CD4-positive, alpha-beta memory T cell (primary cell): ENCODE results near the gene PROZ. TPM values are rescaled to one million over a fixed set of nuclear protein-coding genes. Genes with fewer than 3 reads are reported as not detected.
A peak's percentile ranks its signal among the peaks of the same experiment; 100 is the strongest.

Experiments
- CTCF ChIA-PET: fragments of 350-600 bp; sonication (Branson Sonifier 250); formaldehyde crosslinking; loops from one replicate; lab custom pipeline; 2021; ENCODE audit warnings: inconsistent platforms; ENCODE audit not compliant: partially characterized antibody; lab: Charles Lee
- POLR2A ChIA-PET: fragments of 350-600 bp; sonication (Branson Sonifier 250); formaldehyde crosslinking; loops from one replicate; lab custom pipeline; 2021; ENCODE audit not compliant: partially characterized antibody; lab: Charles Lee
- DNase-seq, 5 donors: peaks; one replicate each; pipeline versions ENCODE4 v3.0.0 to v3.0.0-alpha.2; 2020 to 2022; ENCODE audit warnings: mixed read lengths in 1 of 5
- H3K27ac ChIP-seq: one replicate; pipeline ENCODE4 v1.7.0; 2013; ENCODE audit warnings: low read depth, low read length
- H3K27me3 ChIP-seq: 2 replicates; pipeline ENCODE4 v1.7.0; 2013; ENCODE audit warnings: mild to moderate bottlenecking, low read length, moderate library complexity; ENCODE audit not compliant: insufficient read depth
- H3K36me3 ChIP-seq: 2 replicates; pipeline ENCODE4 v1.7.0; 2013; ENCODE audit warnings: mild to moderate bottlenecking, low read length, moderate library complexity; ENCODE audit not compliant: insufficient read depth
- H3K4me1 ChIP-seq: 2 replicates; pipeline ENCODE4 v1.7.0; 2013; ENCODE audit warnings: mild to moderate bottlenecking, low read length, moderate library complexity; ENCODE audit not compliant: insufficient read depth
- H3K4me3 ChIP-seq, 2 donors: one replicate each; pipeline ENCODE4 v1.7.0; 2013; ENCODE audit warnings: low read length in 2 of 2, mild to moderate bottlenecking in 1 of 2
- H3K9me3 ChIP-seq, 2 donors: one replicate each; pipeline ENCODE4 v1.7.0; 2013; ENCODE audit warnings: low read length in 2 of 2, control low read depth in 1 of 2; ENCODE audit not compliant: control insufficient read depth in 1 of 2
- H3K27ac Mint-ChIP-seq, 7 donors: one replicate each; pipeline ENCODE4 v1.8.0; 2020 to 2021; ENCODE audit warnings: mixed read lengths in 7 of 7, mild to moderate bottlenecking in 6 of 7, inconsistent platforms in 3 of 7, moderate library complexity in 3 of 7
- H3K27me3 Mint-ChIP-seq, 2 donors: one replicate each; pipeline ENCODE4 v1.8.0; 2020 to 2021; ENCODE audit warnings: mixed read lengths in 2 of 2
- H3K36me3 Mint-ChIP-seq, 2 donors: one replicate each; pipeline ENCODE4 v1.8.0; 2020 to 2021; ENCODE audit warnings: mixed read lengths in 2 of 2, inconsistent platforms in 1 of 2, mild to moderate bottlenecking in 1 of 2
- H3K4me1 Mint-ChIP-seq, 4 donors: one replicate each; pipeline ENCODE4 v1.8.0; 2020 to 2021; ENCODE audit warnings: mixed read lengths in 4 of 4, mild to moderate bottlenecking in 1 of 4
- H3K4me3 Mint-ChIP-seq, 8 donors: one replicate each; pipeline ENCODE4 v1.8.0; 2020 to 2021; ENCODE audit warnings: mixed read lengths in 8 of 8, mild to moderate bottlenecking in 7 of 8, moderate library complexity in 6 of 8, inconsistent platforms in 3 of 8
- H3K9me3 Mint-ChIP-seq, 8 donors: one replicate each; pipeline ENCODE4 v1.8.0; 2020 to 2021; ENCODE audit warnings: mixed read lengths in 8 of 8, mild to moderate bottlenecking in 5 of 8, inconsistent platforms in 3 of 8, moderate library complexity in 1 of 8
- intact Hi-C: fragments of 100-400 bp; cut with micrococcal nuclease; formaldehyde crosslinking; loops from one replicate; pipeline ENCODE4 v1.15.1; 2023
- polyA plus RNA-seq, 2 donors: library from polyadenylated mRNA; unstranded; fragments of 300-500 nt; fragmentation: Illumina TruSeq; gene quantifications; one replicate each; pipeline ENCODE4 v1.2.3, GENCODE V29; 2021
- total RNA-seq, 2 experiments: library from RNA; stranded (reverse); gene quantifications; one replicate each; pipeline ENCODE4 v1.2.3, GENCODE V29; 2021

The PROZ gene
- total and polyA plus RNA-seq, 4 experiments from 2014 or later, result 0.32 TPM; not detected in 3

DNA sequence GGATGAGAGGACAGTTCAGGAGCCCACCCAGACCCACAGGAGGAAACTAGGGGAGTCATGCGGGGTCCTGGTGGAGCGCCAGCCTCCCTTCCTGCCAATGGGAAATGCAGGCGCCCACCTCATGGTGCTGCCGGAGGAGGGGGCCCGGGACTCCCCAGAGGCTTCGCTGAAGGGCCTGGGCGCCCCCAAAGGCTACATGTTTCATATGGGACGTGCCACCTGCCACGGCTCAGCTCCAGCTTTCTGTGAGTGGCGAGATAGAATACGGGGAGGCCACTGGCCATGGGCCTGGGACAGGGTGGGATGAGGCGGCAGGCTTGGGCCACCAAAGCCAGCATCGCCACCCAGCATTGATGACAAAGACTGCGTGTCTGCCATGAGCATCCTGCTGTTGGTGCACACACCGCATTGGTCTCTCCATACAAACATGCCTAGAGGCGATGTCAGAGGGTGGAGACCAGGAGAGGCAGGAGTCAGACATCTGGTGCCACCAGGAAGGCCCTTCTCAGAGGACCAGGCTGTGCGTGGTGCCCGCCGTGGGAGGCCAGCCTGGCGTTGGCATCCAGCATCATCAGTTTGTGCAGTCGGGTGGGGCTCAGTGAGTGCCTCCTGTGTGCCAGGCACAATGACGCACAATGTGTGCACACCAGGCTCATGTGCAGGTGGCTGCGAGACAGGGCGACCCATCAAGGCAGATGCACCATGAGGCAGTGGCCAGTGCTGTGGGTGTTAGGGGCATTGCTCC is 37.1 kb upstream of the PROZ start:
- Mint-ChIP-seq H3K36me3 (no peaks in the 10 kb centered on the region), H3K4me1 (peaks cover 0 to 4% (median 0%) of the 10 kb centered on the region in 4 donors), H3K9me3 (no peaks in the 10 kb centered on the region), H3K27me3 (peaks cover 4 to 6% of the 10 kb centered on the region in 2 donors), H3K27ac (no peak overlapping the region), H3K4me3 (no peak overlapping the region)
- H3K4me1 ChIP-seq, result no peaks in the 10 kb centered on the region
- no peaks in the 10 kb centered on the region for H3K27me3 ChIP-seq
- no peak overlapping the region for H3K4me3 ChIP-seq
- no peak overlapping the region for H3K27ac ChIP-seq
- CTCF ChIA-PET, result no interaction called here
- H3K36me3 ChIP-seq, result no peaks in the 10 kb centered on the region
- POLR2A ChIA-PET, result no interaction called here
- DNase-seq, result no peak
- intact Hi-C loops, result no loop called here
- H3K9me3 ChIP-seq, result no peaks in the 10 kb centered on the region

DNA sequence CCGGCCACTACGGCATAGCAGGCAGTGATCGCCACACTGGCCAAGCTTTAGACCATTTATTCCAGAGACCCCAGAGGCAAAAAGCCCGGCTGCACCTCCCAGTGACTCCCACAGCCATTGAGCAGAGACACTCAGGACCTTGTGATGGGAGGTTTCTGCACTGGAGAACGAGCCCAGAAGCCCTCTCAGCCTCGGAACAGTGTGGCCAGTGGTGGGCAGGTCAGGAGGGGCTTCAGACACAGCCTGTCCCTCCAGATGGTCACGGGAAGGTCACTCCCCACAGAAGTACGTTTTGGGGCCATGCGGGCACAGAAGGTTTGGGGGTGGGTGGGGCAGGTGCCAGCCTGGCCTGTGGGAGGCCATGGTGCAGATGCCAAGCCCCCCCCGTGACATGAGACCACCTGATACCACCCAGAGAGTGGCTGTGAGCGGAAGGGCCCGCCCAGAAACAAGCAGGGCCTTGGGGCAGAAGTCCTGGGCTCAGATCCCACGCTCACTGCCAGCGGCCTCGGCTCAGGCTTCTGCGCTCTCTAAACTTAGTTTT is 36.4 kb upstream of the PROZ start:
- Mint-ChIP-seq H3K27ac (no peak overlapping the region), H3K27me3 (peaks cover 3 to 8% of the 10 kb centered on the region in 2 donors), H3K4me1 (peaks cover 0 to 4% (median 0%) of the 10 kb centered on the region in 4 donors), H3K36me3 (no peaks in the 10 kb centered on the region), H3K4me3 (no peak overlapping the region), H3K9me3 (no peaks in the 10 kb centered on the region)
- Histone ChIP-seq H3K4me3 (no peak overlapping the region), H3K4me1 (no peaks in the 10 kb centered on the region), H3K36me3 (no peaks in the 10 kb centered on the region), H3K9me3 (no peaks in the 10 kb centered on the region), H3K27me3 (no peaks in the 10 kb centered on the region), H3K27ac (no peak overlapping the region)
- no peak for DNase-seq
- CTCF ChIA-PET, result no interaction called here
- intact Hi-C loops, result no loop called here
- POLR2A ChIA-PET, result no interaction called here

DNA sequence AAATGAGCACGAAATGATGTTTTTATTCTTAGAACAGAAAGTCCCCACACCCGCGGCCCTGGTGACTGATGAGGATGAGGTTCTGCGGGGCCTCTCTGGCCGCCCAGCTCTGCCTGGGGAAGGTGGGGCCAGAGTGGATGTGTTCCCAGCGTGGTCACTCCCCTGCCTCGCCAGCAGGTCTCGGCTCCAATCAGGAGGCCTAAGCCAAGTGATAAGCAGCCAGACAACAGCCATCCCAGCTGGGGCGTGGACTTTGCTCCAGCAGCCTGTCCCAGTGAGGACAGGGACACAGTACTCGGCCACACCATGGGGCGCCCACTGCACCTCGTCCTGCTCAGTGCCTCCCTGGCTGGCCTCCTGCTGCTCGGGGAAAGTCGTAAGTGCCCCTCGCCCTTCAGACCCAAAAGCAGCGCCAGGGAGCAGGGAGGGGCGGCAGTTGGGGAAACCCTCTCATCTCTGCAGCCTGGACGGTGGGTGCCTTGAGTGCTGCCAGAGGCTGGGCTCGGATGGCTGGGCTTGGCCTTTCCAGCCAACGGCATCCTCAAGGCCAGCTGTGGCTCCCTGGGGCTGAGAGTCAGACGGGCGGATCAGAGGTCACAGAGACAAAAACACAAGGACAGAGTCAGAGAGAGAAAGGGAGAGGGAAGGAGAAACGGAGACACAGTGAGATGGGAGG is 35.8 kb upstream of the PROZ start, which contains the start of gene F10:
F10 (plus strand) TSS at position 250 of the 676 bp plus-strand sequence; CDS start at position 307, 57 bp downstream.
- no peaks in the 10 kb centered on the region for H3K4me1 ChIP-seq
- no peak for DNase-seq
- H3K27ac ChIP-seq, result no peak within 1 kb of the TSS
- peak within 1 kb of the TSS in 2 of 7 donors; percentile 41 to 63 for H3K27ac Mint-ChIP-seq
- peaks cover 3 to 13% of the 10 kb centered on the region in 2 donors for H3K27me3 Mint-ChIP-seq
- H3K4me3 Mint-ChIP-seq, result no peak within 1 kb of the TSS
- peaks cover 0 to 4% (median 0%) of the 10 kb centered on the region in 4 donors for H3K4me1 Mint-ChIP-seq
- no peaks in the 10 kb centered on the region for H3K27me3 ChIP-seq
- H3K4me3 ChIP-seq, result no peak within 1 kb of the TSS
- intact Hi-C loops, result no loop called here
- CTCF ChIA-PET, result no interaction called here
- H3K36me3 Mint-ChIP-seq, result no peaks in the 10 kb centered on the region
- no peaks in the 10 kb centered on the region for H3K36me3 ChIP-seq
- H3K9me3 ChIP-seq, result no peaks in the 10 kb centered on the region
- H3K9me3 Mint-ChIP-seq, result no peaks in the 10 kb centered on the region
- POLR2A ChIA-PET, result no interaction called here

DNA sequence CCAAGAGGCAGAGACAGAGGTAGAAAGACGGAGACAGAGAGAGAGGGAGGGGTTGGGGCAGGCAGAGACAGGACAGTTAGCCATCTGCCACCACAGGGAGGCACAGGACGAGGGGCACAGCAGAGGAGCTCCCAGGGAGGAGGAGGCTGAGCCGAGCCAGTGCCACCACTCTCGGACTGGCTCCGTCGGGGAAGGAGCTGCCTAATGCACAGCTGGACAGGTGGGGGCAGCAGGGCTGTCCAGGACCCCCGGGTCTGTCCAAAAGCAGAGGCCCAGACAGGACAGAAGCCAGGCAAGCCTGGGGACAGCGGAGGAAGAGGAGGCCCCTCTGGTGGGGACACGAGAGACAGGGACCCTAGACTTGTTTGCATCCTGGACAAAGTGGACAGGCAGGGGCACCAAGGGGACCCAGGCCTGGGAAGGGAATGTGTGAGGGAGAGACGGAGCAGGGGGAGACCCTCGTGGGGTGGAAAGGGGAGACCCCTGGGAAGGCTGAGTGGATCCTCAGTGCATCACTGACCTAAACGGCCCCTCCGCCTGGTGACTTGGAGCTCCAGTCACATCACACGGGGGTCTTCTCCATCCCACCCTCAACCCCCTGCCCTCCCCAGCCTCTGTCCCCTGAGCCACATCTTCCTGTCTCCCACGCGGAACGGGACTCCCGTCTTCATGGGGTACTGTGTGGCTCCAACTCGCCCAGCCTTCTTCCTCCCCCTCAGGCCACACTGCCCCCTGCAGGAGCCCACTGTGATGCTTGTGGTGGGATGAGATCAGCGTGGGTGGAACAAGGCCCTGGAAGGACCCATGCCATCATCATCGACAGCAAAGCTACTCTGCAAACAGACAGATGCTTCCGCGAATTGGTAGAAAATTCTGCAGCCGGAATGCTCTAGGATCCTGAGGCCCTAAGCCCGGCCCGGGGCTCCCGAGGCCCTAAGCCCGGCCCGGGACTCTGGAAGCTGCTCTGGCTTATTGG is 34.9 kb upstream of the PROZ start:
- H3K4me3 ChIP-seq, result no peak overlapping the region
- no peaks in the 10 kb centered on the region for H3K36me3 Mint-ChIP-seq
- no peak overlapping the region for H3K4me3 Mint-ChIP-seq
- intact Hi-C loops, result no loop called here
- no peak for DNase-seq
- ChIA-PET POLR2A (no interaction called here), CTCF (no interaction called here)
- H3K36me3 ChIP-seq, result no peaks in the 10 kb centered on the region
- no peaks in the 10 kb centered on the region for H3K4me1 ChIP-seq
- H3K27ac Mint-ChIP-seq, result peak overlapping the region in 1 of 7 donors; percentile 63
- no peaks in the 10 kb centered on the region for H3K9me3 Mint-ChIP-seq
- peaks cover 4 to 15% of the 10 kb centered on the region in 2 donors for H3K27me3 Mint-ChIP-seq
- no peak overlapping the region for H3K27ac ChIP-seq
- H3K27me3 ChIP-seq, result no peaks in the 10 kb centered on the region
- peaks cover 0 to 4% (median 0%) of the 10 kb centered on the region in 4 donors for H3K4me1 Mint-ChIP-seq
- no peaks in the 10 kb centered on the region for H3K9me3 ChIP-seq

DNA sequence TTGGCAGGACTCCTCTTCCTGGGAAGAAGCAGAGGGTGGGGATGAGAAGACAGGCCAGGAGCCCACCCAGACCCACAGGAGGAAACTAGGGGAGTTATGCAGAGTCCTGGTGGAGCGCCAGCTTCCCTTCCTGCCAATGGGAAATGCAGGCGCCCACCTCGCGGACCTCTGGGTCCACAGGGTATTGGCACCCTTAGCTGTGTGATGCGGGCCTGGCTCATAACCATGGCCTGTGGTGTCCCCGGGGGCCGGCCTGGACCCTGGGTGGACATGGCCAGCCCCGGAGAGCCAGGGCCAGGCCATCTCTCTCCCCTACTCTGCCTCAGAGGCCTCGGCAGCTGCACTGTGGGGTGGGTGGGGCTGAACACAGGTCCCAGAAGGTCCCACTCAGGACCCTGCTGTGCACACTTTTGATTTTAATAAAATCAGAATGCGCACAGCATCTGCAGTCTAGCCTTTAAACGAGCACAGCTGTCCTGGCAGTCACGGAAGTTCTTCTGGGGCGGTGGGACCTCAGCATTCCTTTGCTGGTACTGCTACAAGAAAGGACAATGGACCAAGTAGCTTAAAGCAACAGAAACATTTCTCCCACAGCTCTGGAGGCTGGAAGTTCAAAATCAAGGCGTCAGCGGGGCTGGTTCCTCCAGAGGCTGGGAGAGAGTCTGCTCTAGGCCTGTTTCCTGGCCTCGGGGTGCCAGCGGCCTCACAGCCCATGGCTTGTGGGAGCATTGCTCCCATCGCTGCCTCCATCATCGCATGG is 34.1 kb upstream of the PROZ start:
- peaks cover 0 to 5% (median 1%) of the 10 kb centered on the region in 4 donors for H3K4me1 Mint-ChIP-seq
- no peak for DNase-seq

DNA sequence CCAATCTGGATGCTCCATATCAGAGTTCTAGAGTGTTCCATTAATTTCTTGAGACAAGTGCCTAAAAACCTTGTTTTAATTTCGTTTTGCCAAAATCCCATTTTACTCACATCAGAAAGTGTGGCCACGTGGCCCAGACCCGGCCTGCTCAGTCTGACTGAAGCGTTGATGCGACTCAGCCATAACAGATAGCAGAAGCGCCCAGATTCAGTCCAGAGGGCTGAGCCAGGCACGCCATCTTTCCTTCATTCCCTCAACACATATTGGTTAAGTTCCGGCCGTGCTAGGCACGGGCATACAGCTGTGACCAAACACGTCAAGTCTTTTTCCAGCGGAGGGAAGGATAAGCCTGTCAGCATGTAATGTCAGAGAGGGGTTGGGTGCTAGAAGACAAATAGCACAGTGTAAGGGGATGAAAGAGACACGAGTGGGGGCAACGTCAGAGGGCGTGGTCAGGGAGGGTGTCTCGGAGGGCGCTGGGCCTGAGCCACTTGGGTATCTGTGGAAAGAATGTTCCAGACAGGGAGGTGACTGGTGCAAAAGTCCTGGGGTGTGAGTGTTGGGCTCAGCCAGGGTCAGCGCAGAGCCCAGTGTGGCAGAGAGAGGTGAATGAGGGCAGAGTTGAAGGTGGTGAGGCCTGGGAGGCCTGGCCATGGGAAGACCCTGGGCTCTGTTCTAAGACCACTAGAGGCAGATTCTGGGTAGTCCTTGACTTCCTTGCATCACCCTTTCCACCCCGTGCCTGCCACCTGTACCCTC is 32.8 kb upstream of the PROZ start:
- Histone ChIP-seq H3K36me3 (no peaks in the 10 kb centered on the region), H3K27me3 (peaks cover 5% of the 10 kb centered on the region), H3K4me3 (no peak overlapping the region), H3K4me1 (no peaks in the 10 kb centered on the region), H3K9me3 (no peaks in the 10 kb centered on the region), H3K27ac (no peak overlapping the region)
- peaks cover 0 to 5% (median 0%) of the 10 kb centered on the region in 4 donors for H3K4me1 Mint-ChIP-seq
- intact Hi-C loops, result no loop called here
- H3K4me3 Mint-ChIP-seq, result no peak overlapping the region
- H3K9me3 Mint-ChIP-seq, result no peaks in the 10 kb centered on the region
- H3K27me3 Mint-ChIP-seq, result peaks cover 2 to 20% of the 10 kb centered on the region in 2 donors
- no peak overlapping the region for H3K27ac Mint-ChIP-seq
- POLR2A ChIA-PET, result no interaction called here
- H3K36me3 Mint-ChIP-seq, result no peaks in the 10 kb centered on the region
- CTCF ChIA-PET, result no interaction called here
- no peak for DNase-seq

More for the DNA sequence above, 34.1 kb upstream of the PROZ start:
- Mint-ChIP-seq H3K27ac (no peak overlapping the region), H3K36me3 (no peaks in the 10 kb centered on the region), H3K9me3 (no peaks in the 10 kb centered on the region), H3K27me3 (peaks cover 4 to 22% of the 10 kb centered on the region in 2 donors), H3K4me3 (no peak overlapping the region)
- Histone ChIP-seq H3K27me3 (peaks cover 5% of the 10 kb centered on the region), H3K4me3 (no peak overlapping the region), H3K36me3 (no peaks in the 10 kb centered on the region), H3K4me1 (no peaks in the 10 kb centered on the region), H3K27ac (no peak overlapping the region), H3K9me3 (no peaks in the 10 kb centered on the region)
- intact Hi-C loops, result no loop called here
- CTCF ChIA-PET, result no interaction called here
- POLR2A ChIA-PET, result no interaction called here
